ENCODE results near the gene NAP1L1.
"Not testable (repeated sequence)": the region's sequence is repeated elsewhere in the genome, so short reads cannot be mapped to it uniquely, and the experiment has no call there.

The NAP1L1 gene

DNA sequence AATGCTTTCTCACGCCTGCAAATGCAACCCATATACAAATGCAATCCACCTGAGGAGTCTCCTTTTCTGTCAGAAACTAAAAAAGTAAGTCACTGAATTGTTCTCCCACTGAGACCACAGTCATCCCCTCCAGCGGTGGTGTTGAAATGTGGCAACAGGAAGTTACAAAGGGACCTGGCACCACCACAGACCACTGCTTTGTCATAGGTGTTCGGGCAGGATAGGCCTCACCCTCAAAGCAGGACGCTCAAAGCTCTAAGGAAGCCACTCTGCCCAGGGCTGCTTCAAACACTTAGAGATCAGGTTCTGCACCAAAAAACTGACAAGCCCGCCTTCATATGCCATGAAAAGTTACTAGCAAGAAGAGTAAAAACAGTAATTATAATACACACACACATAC is 64.2 kb downstream of the NAP1L1 start:
- peak; percentile 78 for DNase-seq

DNA sequence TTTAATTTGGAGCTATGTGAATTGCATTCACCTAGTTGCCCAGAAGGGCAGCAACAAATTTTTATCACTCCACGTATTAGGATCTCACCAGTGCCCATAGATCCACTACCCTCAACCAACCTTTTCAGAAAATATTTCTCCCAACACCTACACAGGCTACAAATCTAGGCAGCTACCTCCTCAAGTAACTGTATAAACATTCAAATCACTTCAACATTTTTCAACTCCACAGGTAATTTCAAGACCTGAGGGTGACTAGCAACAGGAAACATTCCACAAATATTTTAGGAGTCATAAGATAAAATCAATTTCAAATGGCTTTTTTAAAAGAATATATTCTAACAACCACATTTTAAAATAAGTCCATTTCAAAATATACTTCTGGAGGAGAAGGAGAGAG is 65.8 kb downstream of the NAP1L1 start:
- DNase-seq = no peak

DNA sequence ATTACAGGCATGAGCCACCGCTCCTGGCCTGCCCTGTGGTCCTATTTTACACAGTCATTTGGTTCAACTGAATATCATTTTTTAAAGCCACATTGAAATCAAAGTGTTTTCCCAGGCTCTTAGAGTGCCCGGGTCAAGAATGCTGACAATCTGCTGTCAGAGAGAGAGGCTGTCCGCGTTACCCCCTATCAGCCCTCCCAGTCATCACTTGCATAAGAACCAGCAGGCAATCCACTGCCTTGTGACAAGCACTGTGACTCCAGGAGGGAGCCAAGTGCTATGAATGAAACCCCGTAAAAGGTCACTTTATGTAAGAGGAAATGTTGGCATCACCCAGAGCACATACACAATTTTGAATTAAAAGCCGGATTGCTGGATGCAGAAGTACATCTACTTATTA is 66.4 kb downstream of the NAP1L1 start:
- DNase-seq = no peak

DNA sequence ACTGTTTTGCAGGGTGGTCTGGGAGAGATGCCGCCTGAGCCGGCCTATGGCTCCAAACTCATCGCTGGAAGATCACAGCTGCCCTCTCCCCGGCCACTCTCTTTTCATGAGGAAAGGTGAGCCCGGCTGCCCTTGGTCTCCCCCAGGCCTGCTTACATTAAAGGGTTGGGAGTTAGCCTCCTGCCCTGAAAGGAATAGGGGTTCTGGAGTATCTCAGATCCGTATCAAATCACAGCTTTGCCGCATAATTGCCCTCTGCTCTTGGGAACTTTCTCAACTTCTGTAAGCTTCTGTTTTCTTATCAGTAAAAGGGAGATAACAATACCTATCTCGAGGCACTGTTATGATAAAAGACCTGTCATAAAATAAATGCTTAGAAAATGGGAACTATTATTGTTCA is 70.5 kb downstream of the NAP1L1 start:
- DNase-seq = no peak

DNA sequence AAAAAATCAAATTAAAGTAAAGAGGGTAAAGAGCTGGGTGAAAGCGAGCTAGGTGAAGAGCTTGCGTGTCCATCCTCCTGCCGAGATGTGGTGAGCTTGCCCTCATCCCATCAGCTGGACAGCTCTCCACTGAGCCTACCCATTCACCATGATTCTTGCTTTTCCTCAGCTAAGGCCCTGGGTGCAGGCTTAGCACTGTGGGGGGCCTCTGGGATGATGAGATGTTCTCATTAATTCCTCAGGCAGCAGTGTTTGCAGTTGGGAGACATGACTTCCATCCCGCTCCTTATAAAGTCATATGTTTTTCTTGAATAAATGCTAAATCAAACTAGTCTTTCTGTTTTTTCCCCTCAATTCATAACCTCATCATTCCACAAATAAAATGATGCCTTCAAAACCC is 70.9 kb downstream of the NAP1L1 start:
- DNase-seq = no peak

DNA sequence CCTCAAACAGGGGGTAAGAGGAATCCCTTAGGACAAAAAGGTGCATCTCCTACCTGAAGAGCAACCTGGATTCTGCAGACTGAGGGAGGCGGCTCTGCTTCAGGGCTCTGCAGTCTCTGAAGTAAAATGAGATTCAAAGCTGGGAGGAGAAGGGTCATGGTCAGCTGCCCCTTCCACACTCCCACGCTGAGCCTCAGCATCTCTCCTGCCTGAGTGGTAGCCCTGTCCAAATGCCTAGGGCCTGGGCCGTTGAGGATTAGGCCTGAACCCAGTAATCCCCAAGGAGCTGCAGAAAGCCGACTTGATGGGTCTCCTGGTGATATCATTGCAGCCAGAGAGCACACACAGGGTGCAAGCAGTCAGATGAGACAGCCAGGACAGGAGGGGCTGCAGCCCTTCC is 71.8 kb downstream of the NAP1L1 start:
- DNase-seq = no peak

DNA sequence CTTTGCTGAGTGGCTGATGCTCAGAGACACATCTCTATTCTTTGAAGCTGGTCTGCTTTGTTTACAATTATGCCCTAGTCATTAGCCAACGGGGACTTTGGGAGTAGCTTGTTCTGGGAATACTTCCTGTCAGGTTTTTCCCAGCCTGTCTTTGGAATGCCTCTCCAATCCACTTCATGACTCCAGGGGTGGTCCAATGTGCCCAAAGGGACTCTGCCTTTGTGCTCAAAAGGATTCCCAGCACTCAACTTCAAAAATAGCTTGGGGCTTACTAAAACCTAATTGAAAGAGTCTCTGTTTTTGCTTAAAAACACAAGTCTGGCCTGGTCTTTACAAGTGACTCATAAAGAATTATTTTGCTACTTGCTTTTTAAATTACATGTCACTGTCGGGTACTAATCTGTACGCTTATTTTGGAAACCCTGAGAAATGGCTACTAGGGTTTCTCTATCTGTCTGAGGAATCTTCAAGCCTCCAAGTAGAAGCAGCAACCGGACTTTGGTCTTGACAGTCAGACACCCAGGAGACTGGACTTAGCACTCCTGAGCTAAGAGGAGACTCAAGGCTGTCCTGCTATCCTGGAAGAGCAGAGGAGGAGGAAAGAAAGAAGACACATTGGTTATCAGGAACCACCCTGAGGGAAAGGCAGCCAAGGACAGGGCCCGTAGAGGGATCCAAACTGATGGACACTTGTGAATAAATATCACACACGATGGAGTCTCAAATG is 73.6 kb downstream of the NAP1L1 start:
- no peak for DNase-seq

DNA sequence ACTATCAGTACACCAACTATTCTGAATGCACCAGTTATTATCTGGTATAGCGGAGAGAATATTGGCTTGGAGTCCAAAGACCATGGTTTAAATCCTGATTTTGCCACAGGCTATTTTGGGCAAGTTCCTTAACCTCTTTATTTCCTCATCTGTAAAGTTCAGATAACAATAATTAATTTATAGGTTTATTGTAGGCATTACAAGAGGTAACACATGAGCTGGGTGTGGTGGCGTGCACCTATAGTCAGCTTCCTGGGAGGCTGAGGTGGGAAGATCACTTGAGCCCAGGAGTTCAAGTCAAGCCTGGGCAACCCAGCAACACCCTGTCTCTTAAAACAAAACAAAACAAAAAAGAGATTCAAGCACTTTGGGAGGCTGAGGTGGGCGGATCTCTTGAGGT is 76.1 kb downstream of the NAP1L1 start:
- no peak for DNase-seq

DNA sequence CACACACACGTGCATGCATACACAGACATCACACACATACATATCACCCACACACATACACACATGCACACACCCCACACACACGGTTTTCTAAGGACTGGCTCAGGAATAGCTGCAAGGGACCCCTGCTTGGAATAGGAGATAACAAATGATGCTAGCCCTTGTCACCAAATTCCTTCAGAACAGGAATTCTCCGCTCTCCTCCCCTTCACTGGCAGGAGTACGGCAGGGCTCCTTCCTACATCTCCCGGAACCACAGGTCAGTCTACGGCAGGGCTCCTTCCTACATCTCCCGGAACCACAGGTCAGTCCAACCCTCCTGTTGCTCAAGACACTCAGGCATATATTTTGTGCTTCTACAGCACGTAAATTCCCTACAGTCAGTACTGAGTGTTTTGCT is 76.8 kb downstream of the NAP1L1 start:
- no peak for DNase-seq

DNA sequence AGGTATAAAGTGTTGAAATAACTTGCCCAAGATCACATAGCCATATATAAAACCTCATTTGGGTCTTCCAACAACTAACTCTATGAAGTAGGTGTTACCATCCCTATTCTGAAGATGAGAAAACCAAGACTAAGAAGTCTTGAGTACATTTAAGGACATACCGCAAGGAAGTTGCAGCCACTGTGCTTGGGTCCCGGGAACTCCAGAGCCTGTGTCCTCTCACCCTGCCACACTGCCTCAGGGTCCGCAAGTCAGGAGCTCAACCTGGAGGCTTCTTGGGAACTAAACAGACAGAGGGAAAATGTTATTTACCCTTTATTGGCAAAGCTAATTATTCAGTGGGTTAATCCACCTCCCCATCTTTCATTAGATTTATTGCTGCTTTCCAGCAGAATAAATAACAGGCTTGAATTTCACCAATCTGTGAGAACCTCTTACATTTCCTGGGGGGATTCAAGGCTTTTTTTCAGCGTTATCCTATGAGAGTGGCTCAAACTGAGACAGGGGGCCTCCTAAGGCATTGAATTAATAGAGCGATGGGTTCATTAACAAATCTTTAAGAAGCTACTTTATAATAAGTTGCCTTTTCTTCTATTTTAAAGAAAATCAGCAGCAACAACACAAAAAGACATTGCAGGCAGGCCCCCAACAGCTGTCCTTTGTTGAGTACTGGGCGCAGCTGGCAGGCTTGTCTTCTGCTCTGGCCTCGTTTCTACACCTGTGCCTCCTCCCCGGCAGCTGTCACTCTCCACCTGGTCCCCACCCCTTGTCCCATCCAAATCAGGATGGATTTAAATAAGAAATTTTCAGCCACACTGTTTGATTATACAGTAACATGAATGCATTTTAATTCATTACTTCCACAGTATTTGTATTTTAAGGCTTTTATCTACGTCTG is 78.2 kb downstream of the NAP1L1 start:
- no peak for DNase-seq

DNA sequence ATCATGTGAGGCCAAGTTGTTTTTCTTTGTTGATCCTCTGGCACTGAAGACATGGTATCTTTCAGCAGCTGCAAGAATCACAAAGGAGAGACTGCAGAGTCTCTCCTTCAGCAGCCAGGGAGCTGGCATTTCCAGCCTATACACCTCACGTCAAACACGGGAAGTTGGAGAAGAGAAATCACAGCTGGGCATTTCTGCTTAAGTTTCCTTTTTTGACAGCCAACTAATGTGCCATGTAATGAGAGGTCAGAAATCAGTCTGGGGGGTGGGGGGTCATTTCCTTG is 81.2 kb downstream of the NAP1L1 start:
- DNase-seq = no peak

DNA sequence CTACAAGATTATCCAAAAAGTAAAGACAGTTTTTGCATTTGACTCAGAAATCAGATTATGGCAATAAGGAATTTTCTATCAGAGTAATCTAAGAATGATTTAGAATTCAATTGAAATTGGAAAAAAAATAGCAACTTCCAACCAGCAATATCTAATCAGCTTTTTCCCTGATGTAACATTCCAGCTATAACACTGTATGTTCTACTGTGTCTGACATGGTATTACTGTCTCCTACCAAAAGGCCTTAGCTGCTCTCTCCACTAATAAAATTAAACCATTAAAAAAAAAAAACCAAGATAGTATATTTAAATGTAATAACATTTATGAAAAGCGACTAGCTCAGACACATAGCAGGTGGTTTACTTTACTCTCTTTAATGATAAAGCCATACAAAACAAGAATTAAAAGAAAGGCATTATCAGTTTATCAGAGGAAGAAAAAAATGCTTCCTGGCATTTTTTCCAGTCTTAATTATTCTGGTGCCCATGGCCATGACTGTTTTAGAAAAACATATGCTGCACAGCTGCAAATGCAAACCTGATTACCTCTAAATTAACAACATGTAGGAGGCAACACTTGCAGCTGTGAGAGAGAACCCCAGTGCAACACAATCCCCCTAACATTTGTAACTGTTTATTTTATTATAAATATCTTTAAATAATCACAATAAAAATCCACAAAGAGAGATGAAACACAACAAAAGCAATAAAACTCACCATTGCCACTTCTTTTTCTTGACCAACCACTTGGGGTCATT is 81.7 kb downstream of the NAP1L1 start:
- no peak for DNase-seq

DNA sequence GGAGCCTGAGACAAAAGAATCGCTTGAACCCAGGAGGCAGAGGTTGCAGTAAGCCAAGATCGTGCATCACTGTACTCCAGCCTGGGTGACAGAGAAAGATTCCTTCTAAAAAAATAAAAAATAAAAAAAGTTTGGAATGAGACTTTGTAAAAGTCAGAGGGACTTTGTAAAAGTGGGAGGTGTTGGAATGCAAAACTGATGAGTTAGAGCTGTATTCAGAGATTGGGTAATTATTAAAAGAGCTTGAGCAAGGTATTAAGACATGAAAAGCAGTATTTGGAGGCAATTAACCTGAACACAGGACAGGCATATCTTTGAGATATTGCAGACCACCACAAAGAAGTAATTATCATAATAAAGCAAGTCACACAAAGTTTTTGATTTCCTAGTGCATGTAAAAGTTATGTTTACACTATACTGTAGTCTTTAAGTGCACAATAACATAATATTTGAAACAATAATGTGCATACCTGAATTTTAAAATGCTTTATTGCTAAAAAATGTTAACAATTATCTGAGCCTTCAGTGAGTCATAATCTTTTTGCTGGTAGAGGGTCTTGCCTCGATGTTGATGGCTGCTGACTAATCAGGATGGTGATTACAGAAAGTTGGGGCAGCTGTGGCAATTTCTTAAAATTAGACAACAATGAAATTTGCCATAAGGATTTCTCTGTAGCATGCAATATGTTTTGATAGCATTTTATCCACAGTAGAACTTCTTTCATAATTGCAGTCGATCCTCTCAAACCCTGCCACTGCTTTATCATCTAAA is 86.0 kb downstream of the NAP1L1 start:
- DNase-seq = no peak

DNA sequence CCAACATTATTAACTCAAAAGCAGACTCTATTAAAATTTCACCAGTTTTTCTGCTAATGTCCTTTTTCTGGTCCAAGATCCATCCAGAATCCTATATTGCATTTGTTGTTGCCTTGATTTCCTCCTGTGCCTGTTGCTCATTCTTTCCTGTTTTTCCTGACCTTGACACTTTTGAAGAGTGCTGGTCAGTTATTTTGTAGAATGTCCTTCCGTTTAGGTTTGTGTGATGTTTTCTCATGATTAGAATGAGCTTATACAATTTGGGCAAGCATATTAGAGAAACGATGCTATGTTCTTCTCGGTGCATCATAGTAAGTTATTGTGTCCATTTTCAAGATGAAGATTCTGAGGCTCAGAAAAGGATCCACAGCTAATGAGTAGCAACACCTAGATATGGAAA is 86.8 kb downstream of the NAP1L1 start:
- DNase-seq = no peak

DNA sequence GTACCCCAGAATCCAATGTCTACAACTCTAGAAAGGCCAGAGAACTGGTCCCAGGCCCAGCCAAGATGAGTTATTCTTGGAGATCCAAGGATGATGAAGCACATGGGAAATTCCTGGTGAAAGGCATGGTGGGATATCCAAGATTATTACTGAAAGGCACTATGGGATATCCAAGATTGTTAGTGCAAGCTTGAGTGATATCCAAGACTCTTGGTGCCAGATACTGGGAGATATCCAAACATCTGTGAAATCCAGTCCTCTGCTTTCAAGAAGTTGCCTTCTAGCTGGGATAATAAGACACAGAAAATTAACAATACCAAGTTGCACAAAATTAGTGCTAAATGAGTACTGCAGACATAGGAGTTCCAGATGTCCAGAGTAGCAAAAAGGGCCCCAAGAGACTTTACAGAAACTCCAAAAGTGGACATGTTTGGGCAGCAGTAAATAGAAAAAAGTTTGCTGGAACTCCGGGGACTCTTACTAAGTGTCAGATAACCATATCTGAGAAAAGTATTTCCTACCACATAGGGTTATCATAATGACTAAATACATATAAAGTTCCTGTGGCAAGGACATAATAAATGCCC is 87.5 kb downstream of the NAP1L1 start:
- DNase-seq = no peak

DNA sequence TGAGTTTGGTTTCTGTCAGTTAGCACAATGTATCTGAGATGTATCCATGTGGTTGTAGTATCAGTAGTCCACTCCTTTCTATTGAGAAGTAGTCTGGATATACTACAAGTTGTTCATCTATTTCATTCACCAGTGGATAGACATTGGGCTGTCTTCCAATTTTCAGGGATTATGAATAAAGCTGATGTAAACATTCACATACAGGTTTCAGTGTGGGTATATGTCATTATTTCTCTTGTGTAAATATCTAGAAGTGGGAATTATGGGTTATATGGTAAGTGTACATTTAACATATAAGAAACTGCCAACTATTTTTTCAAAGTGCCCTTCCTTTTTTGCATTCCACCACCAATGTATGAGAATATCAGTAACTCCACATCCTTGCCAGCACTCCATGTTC is 88.8 kb downstream of the NAP1L1 start:
- no peak for DNase-seq

DNA sequence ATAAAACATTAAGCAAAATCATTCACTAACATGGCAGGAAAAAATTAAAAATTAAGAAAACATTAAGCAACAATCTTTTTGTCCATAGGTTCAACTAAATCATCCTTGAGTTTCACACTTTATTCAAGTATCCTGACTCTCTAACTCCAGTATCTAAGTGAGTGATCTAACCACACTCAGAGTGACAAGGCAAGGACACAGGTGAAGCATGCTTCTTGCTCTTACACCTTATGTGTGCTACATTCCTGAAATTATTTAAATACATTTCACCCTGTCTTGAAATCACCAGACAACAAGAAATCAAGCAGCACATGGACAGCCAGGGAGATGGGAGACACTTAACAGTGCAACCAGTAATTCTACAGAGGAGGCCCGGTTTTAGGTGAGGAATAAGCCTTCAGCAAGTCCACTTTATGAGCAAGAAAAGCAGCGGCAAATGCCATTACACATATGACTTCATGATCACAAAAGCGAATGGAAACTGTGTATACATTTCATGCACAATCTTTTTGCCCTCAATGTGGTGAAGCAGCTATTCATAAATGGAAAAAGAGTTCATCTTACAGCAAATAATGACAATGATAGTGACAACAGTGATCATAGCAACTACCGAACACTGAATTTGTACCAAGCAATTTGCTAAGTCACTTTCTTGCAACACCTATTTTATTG is 90.3 kb downstream of the NAP1L1 start:
- DNase-seq = no peak

DNA sequence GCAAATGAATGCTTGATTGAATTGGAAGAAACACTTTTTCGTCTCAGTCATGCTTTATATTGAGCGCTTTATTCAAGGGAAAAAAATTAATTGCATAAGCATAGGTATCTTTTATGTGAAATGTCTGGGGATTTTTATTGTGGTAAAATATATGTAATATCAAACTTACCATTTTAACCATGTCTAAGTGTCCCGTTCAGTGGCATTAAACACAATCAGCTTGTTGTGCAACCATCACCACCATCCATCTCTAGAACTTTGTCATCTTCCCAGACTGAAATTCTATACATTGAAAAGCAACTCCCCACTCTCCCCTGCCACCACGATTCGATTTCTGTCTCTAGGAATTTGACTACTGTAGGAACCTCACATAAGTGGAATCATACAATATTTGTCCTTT is 92.7 kb downstream of the NAP1L1 start:
- DNase-seq = no peak

DNA sequence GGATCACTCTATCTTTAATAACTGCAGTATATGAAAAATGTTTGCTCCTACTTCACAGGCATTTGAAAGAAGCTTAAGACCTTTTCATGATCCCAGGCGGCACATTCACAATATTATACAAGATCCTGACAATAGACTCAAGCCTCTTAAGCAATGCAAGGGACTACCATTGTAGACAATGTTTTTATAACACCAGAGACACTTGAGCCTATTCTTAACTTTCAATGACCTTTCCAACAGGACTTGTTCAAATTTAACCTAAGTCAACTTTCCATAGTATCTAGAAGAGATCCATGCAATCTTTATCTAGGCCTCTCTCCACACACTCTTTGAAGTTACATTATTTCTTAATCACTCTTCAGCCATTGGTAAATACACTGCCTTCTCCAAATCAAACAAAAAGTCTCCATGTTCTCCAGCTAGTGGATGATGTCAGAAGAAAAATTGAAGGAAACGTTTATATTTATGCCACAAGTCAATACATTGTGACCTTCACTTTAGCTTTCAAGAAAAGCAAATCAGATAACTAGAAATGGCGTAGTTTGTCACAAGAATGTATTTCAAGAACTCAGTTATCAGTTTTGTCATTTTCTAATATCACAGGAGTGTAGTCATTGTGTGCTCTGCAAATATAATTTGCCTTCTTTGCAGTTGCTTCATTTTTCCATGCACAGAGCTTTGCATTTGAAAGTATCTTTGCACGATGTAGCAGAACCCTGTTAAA is 94.1 kb downstream of the NAP1L1 start:
- DNase-seq = no peak

DNA sequence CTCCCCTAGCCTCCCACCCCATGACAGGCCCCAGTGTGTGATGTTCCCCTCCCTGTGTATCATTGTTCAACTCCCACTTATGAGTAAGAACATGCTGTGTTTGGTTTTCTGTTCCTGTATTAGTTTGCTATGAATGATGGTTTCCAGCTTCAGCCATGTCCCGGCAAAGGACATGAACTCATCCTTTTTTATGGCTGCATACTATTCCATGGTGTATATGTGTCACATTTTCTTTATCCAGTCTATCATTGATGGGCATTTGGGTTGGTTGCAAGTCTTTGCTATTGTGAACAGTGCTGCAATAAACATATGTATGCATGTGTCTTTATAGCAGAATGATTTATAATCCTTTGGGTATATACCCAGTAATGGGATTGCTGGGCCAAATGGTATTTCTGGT is 96.8 kb downstream of the NAP1L1 start:
- DNase-seq = not testable (repeated sequence)
